ENCODE measurements around the gene PTGS1. TPM values are rescaled to one million over a fixed set of nuclear protein-coding genes. Genes with fewer than 3 reads are reported as not detected.
"Not testable (repeated sequence)": the region's sequence is repeated elsewhere in the genome, so short reads cannot be mapped to it uniquely, and the experiment has no call there.

PTGS1 gene
- total RNA-seq, 4 donors from 2014 or later = 15.8 to 154 (median 46.4) TPM

GRCh38 chr9:122403381-122404000 lies 32.7 kb downstream of the PTGS1 start:
- Histone ChIP-seq H3K4me1 (no peaks in the 10 kb centered on the region), H3K27ac (no peak overlapping the region)
- 75 to 85% methylated on average over 6 of the region's 6 CpGs for WGBS, 2 donors (ENCODE audit: low coverage in 1 of 2)

GRCh38 chr9:122405304-122406069 lies 34.7 kb downstream of the PTGS1 start:
- peak overlapping the region in 1 of 2 donors; percentile 57 for H3K4me3 ChIP-seq
- not testable (repeated sequence) for ATAC-seq

More at GRCh38 chr9:122403381-122404000, 32.7 kb downstream of the PTGS1 start:
- no peak for TF ChIP-seq POLR2AphosphoS5 (IDR thresholded peaks at IDR 0.05)
- no peak for TF ChIP-seq CTCF (IDR thresholded peaks at IDR 0.05)
- no peak for TF ChIP-seq POLR2A (IDR thresholded peaks at IDR 0.05)
- TF ChIP-seq EP300 (IDR thresholded peaks at IDR 0.05) = no peak
- H3K27me3 ChIP-seq = peaks cover 6% of the 10 kb centered on the region
- no peak overlapping the region for H3K4me3 ChIP-seq
- H3K9me3 ChIP-seq = no peaks in the 10 kb centered on the region
- no peak for ATAC-seq
- H3K36me3 ChIP-seq = no peaks in the 10 kb centered on the region

GRCh38 chr9:122406070-122406890 lies 35.5 kb downstream of the PTGS1 start:
- ATAC-seq = no peak
- H3K4me3 ChIP-seq = peak overlapping the region in 1 of 2 donors; percentile 57

More at GRCh38 chr9:122405304-122406069, 34.7 kb downstream of the PTGS1 start:
- WGBS, 2 donors (ENCODE audit: low coverage in 1 of 2) = 87 to 93% methylated on average over 4 to 5 of the region's 15 CpGs
- not testable (repeated sequence) for H3K9me3 ChIP-seq, H3K27me3 ChIP-seq, H3K4me1 ChIP-seq, H3K36me3 ChIP-seq
- H3K27ac ChIP-seq = peak overlapping the region in 1 of 4 donors; percentile 43

GRCh38 chr9:122414108-122414507 lies 43.3 kb downstream of the PTGS1 start:
- not testable (repeated sequence) for H3K9me3 ChIP-seq, H3K27me3 ChIP-seq, H3K27ac ChIP-seq, H3K4me1 ChIP-seq, ATAC-seq, H3K36me3 ChIP-seq, H3K4me3 ChIP-seq
- WGBS, 2 donors (ENCODE audit: low coverage in 1 of 2) = no CpG with 5 or more reads among the region's 7 CpGs

More at GRCh38 chr9:122406070-122406890, 35.5 kb downstream of the PTGS1 start:
- no peak for TF ChIP-seq POLR2AphosphoS5 (IDR thresholded peaks at IDR 0.05)
- TF ChIP-seq CTCF (IDR thresholded peaks at IDR 0.05) = no peak
- no peak for TF ChIP-seq EP300 (IDR thresholded peaks at IDR 0.05)
- TF ChIP-seq POLR2A (IDR thresholded peaks at IDR 0.05) = no peak
- Histone ChIP-seq H3K4me1 (no peaks in the 10 kb centered on the region), H3K27ac (peak overlapping the region in 1 of 4 donors; percentile 43), H3K27me3 (peaks cover 6% of the 10 kb centered on the region), H3K9me3 (no peaks in the 10 kb centered on the region), H3K36me3 (no peaks in the 10 kb centered on the region)
- WGBS, 2 donors (ENCODE audit: low coverage in 1 of 2) = 63 to 71% methylated on average over 1 to 2 of the region's 61 CpGs

GRCh38 chr9:122418016-122418415 lies 47.2 kb downstream of the PTGS1 start:
- TF ChIP-seq CTCF (IDR thresholded peaks at IDR 0.05) (no peak), POLR2AphosphoS5 (IDR thresholded peaks at IDR 0.05) (no peak), POLR2A (IDR thresholded peaks at IDR 0.05) (no peak), EP300 (IDR thresholded peaks at IDR 0.05) (no peak)
- H3K4me1 ChIP-seq = no peaks in the 10 kb centered on the region
- H3K9me3 ChIP-seq = no peaks in the 10 kb centered on the region
- H3K27ac ChIP-seq = no peak overlapping the region
- H3K36me3 ChIP-seq = no peaks in the 10 kb centered on the region
- ATAC-seq = no peak
- H3K4me3 ChIP-seq = no peak overlapping the region
- no peaks in the 10 kb centered on the region for H3K27me3 ChIP-seq

Data from gastroesophageal sphincter (tissue), 4 donors.